Endothelial cell of umbilical vein (primary cell): Measurements from ENCODE around the gene NFX1.

ENCODE experiments used
- CTCF ChIP-seq, 2 donors: IDR thresholded peaks; 1 replicate in 1 of 2; 2 replicates in 1 of 2; pipeline ENCODE4 v1.5.1; 2011; ENCODE audit warnings: low read length in 2 of 2, mild to moderate bottlenecking in 2 of 2, moderate library complexity in 2 of 2, control low read depth in 1 of 2, inconsistent platforms in 1 of 2, low read depth in 1 of 2; ENCODE audit not compliant: insufficient read depth in 1 of 2; ENCODE audit errors: extremely low read depth in 1 of 2
- EZH2 ChIP-seq: IDR thresholded peaks from 2 replicates; pipeline ENCODE4 v1.6.1; 2012; ENCODE audit warnings: borderline replicate concordance, low read depth, mild to moderate bottlenecking, moderate library complexity, low read length, inconsistent platforms; ENCODE audit not compliant: severe bottlenecking

- no peak for TF ChIP-seq EZH2
- TF ChIP-seq CTCF (IDR thresholded peaks at IDR 0.05; ENCODE audit: extremely low read depth in 1 of 2, insufficient read depth in 1 of 2, low read depth in 1 of 2, low read length in 2 of 2) = no peak
These were observed 41.1 kb upstream of the NFX1 start for GRCh38 chr9:33249087-33249658.
